ENCODE measurements around the gene ASIC1.
A peak's percentile ranks its signal among the peaks of the same experiment; 100 is the strongest.
"Not testable (repeated sequence)": the region's sequence is repeated elsewhere in the genome, so short reads cannot be mapped to it uniquely, and the experiment has no call there.

Gene ASIC1

DNA sequence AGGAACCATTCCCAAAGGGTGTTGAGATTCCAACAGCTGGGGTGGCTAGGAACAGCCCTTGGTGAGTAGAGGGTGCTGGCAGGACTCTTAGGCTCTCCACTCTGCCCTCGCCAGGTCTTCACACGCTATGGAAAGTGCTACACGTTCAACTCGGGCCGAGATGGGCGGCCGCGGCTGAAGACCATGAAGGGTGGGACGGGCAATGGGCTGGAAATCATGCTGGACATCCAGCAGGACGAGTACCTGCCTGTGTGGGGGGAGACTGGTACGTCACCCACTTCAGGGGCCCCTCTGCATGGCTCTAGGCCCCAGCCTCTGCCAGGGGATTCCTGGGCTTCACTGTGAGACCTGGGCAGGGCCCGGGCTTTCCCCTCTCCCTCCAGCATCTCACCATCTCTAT, 19.7 kb downstream of the ASIC1 start:
- H3K27ac Mint-ChIP-seq, result no peak overlapping the region
- peaks cover 8 to 49% of the 10 kb centered on the region in 2 donors for H3K27me3 Mint-ChIP-seq
- no peak for ATAC-seq (replicated peaks)
- H3K4me3 Mint-ChIP-seq, result no peak overlapping the region
- H3K4me1 Mint-ChIP-seq, result peaks cover 6 to 13% of the 10 kb centered on the region in 2 donors
- no peak for DNase-seq
- H3K36me3 Mint-ChIP-seq, result no peaks in the 10 kb centered on the region
- H3K9me3 Mint-ChIP-seq, result no peaks in the 10 kb centered on the region

DNA sequence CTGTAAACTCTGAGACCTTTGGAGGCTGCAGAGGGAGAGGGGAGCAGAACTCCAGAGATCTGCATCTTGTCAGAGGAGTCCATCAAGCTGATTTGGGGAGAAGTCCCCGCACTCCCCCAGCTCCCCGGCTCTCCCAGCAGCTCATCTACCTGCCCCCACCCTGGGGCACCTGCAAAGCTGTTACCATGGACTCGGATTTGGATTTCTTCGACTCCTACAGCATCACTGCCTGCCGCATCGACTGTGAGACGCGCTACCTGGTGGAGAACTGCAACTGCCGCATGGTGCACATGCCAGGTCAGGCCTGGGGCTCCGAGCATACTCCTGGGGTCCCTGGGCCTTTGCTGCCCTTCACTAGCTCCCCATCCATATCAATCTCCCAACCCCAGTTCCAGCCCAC, 20.9 kb downstream of the ASIC1 start:
- Mint-ChIP-seq H3K4me1 (peaks cover 6 to 14% of the 10 kb centered on the region in 2 donors), H3K4me3 (no peak overlapping the region), H3K27ac (no peak overlapping the region), H3K27me3 (peaks cover 3 to 45% of the 10 kb centered on the region in 2 donors), H3K9me3 (no peaks in the 10 kb centered on the region), H3K36me3 (no peaks in the 10 kb centered on the region)
- ATAC-seq (replicated peaks) (no peak), DNase-seq (no peak)

DNA sequence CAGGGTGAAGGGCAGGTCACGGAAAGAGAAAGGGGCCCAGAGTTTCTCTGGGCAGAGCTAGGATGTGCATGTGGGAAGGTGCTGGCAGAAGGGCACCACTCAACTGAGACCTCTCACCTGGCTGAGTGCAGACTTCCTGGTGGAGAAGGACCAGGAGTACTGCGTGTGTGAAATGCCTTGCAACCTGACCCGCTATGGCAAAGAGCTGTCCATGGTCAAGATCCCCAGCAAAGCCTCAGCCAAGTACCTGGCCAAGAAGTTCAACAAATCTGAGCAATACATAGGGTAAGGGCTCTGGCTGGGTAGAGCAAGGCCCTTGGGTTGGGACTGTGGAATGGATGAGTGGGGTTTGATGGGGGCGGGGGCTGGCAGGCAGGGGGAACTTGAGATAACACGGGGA, 22.4 kb downstream of the ASIC1 start:
- H3K36me3 Mint-ChIP-seq, result no peaks in the 10 kb centered on the region
- DNase-seq (no peak), ATAC-seq (replicated peaks) (no peak)
- no peak overlapping the region for H3K4me3 Mint-ChIP-seq
- peaks cover 9 to 20% of the 10 kb centered on the region in 2 donors for H3K4me1 Mint-ChIP-seq
- no peaks in the 10 kb centered on the region for H3K9me3 Mint-ChIP-seq
- no peak overlapping the region for H3K27ac Mint-ChIP-seq
- peaks cover 0 to 37% of the 10 kb centered on the region in 2 donors for H3K27me3 Mint-ChIP-seq

DNA sequence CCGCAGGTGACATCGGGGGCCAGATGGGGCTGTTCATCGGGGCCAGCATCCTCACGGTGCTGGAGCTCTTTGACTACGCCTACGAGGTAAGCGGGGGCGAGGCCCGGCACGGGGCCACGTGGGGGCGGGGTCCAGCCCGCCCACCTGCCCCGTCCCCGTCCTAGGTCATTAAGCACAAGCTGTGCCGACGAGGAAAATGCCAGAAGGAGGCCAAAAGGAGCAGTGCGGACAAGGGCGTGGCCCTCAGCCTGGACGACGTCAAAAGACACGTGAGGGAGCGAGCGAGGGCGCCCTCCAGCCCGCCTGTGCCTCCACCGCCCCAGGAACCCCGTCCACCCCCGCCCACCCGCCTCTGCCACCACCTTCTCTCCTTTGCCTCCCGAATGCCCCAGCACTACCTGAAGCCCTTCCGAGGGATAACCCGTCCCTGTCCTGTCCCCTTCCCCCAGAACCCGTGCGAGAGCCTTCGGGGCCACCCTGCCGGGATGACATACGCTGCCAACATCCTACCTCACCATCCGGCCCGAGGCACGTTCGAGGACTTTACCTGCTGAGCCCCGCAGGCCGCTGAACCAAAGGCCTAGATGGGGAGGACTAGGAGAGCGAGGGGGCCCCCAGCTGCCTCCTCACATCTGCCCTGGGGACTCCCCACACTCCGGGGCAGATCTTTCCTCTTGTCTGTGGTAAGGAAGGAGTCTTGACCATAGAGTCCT, 23.9 kb downstream of the ASIC1 start:
- no peaks in the 10 kb centered on the region for H3K36me3 Mint-ChIP-seq
- DNase-seq (no peak), ATAC-seq (replicated peaks) (no peak)
- peaks cover 9 to 23% of the 10 kb centered on the region in 2 donors for H3K4me1 Mint-ChIP-seq
- H3K27ac Mint-ChIP-seq, result no peak overlapping the region
- H3K4me3 Mint-ChIP-seq, result no peak overlapping the region
- H3K27me3 Mint-ChIP-seq, result peaks cover 0 to 31% of the 10 kb centered on the region in 2 donors
- no peaks in the 10 kb centered on the region for H3K9me3 Mint-ChIP-seq

DNA sequence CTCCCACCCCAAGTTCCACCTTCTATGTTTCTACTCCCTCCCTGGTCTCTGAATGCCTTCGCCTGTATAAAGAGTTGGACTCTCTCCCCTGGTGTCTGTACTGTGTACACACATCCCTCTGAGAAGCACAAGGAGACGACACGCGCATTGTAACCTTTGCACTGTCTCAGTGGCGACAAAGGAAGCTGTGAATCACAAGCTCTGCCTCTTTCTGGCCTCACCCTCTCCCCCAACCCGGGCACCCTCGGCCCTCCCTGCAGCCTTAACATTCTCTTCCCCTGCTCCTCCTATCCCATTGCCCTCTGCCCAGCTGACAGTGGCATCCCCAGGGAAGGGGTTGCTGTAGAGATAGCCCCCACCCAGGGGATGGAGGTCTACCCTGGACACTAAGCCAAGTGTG, 25.2 kb downstream of the ASIC1 start:
- Mint-ChIP-seq H3K27me3 (peaks cover 0 to 18% of the 10 kb centered on the region in 2 donors), H3K4me3 (no peak overlapping the region), H3K27ac (no peak overlapping the region), H3K9me3 (no peaks in the 10 kb centered on the region), H3K36me3 (peaks cover 0 to 7% of the 10 kb centered on the region in 2 donors), H3K4me1 (peaks cover 18 to 37% of the 10 kb centered on the region in 2 donors)
- no peak for ATAC-seq (replicated peaks)
- no peak for DNase-seq

DNA sequence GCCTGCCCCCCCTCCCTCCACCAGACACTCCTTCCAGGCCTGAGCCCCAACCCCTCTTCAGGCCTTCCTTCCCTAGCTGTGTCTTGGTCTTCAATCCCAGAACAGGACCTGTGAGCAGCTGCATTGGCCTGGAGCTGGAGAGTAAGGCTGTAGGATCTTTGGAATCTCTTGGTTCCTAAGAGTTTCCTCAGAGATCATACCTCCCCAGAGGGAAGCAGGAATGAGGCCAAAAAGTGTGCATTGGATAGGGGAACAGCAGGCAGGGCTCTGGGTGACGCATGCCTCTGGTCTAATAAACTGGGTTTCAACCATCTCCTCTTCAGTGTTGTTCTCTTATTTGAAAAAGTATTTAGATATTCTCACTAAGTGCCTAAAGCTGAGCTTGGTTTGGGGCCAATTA, 25.9 kb downstream of the ASIC1 start:
- H3K4me3 Mint-ChIP-seq, result peak overlapping the region; percentile 72 to 85
- peak overlapping the region; percentile 93 for H3K27ac Mint-ChIP-seq
- peaks cover 0 to 7% of the 10 kb centered on the region in 2 donors for H3K36me3 Mint-ChIP-seq
- H3K9me3 Mint-ChIP-seq, result no peaks in the 10 kb centered on the region
- no peak for ATAC-seq (replicated peaks)
- DNase-seq, result no peak
- peaks cover 0 to 13% of the 10 kb centered on the region in 2 donors for H3K27me3 Mint-ChIP-seq
- peaks cover 23 to 44% of the 10 kb centered on the region in 2 donors for H3K4me1 Mint-ChIP-seq

DNA sequence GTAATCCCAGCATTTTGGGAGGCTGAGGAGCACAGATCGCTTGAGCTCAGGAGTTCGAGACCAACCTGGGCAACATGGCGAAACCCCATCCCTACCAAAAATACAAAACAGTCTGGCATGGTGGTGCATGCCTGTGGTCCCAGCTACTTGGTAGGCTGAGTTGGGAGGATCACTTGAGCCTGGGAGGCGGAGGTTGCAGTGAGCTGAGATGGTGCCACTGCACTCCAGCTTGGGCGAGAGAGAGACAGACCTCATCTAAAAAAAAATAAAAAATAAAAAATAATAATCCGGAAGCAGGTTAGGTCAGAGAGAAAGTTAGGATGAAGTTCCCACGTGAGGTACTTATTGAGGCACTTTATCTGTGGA, 27.0 kb downstream of the ASIC1 start:
- peak overlapping the region; percentile 98 for H3K27ac Mint-ChIP-seq
- not testable (repeated sequence) for H3K9me3 Mint-ChIP-seq; DNase-seq; H3K36me3 Mint-ChIP-seq; H3K27me3 Mint-ChIP-seq; ATAC-seq (replicated peaks)
- H3K4me3 Mint-ChIP-seq, result peak overlapping the region; percentile 96
- peaks cover 26 to 49% of the 10 kb centered on the region in 2 donors for H3K4me1 Mint-ChIP-seq

DNA sequence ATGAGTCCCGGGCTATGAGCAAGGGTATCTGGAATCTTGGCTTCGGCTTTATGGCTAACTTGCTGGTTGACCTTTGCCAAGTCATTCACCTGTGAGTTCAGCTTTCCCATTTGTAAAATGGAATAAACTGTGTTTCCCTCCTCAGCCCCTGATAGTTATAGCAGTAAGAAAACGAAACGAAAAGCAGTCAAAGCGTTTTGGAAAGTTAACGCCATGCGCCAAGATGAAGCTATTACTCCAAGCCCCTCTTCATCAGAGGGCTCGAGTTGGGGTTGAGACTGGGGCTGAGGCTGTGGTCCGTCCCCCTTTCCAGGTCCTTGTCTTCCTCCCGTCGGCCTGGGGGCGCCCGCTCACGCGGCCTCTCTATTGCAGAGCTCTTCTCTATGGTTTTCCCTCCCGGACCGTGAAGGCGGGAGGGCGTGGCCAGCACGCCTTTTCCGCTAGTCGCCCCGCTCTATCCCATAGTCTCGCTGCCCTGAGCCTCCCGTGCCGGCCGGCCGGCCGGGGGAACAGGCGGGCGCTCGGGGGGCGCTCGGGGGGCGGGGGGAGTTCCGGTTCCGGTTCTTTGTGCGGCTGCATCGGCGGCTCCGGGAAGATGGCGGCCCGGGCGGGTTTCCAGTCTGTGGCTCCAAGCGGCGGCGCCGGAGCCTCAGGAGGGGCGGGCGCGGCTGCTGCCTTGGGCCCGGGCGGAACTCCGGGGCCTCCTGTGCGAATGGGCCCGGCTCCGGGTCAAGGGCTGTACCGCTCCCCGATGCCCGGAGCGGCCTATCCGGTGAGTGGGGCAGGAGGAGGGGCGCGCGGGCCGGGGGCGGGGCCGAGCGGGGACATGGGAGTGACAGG, 27.6 kb downstream of the ASIC1 start, which contains the start of gene SMARCD1:
TSS of gene SMARCD1 (plus strand) at position 568 of the 840 bp plus-strand sequence. CDS start at position 596, 28 bp downstream.
- DNase-seq (peak; percentile 82), ATAC-seq (replicated peaks) (peak; percentile 92 to 94)
- no peaks in the 10 kb centered on the region for H3K9me3 Mint-ChIP-seq
- H3K27ac Mint-ChIP-seq, result peak within 1 kb of the TSS; percentile 98
- peaks cover 26 to 49% of the 10 kb centered on the region in 2 donors for H3K4me1 Mint-ChIP-seq
- peak within 1 kb of the TSS; percentile 96 for H3K4me3 Mint-ChIP-seq
- H3K27me3 Mint-ChIP-seq, result peaks cover 0 to under 1% of the 10 kb centered on the region in 2 donors
- H3K36me3 Mint-ChIP-seq, result peaks cover under 1 to 13% of the 10 kb centered on the region in 2 donors

DNA sequence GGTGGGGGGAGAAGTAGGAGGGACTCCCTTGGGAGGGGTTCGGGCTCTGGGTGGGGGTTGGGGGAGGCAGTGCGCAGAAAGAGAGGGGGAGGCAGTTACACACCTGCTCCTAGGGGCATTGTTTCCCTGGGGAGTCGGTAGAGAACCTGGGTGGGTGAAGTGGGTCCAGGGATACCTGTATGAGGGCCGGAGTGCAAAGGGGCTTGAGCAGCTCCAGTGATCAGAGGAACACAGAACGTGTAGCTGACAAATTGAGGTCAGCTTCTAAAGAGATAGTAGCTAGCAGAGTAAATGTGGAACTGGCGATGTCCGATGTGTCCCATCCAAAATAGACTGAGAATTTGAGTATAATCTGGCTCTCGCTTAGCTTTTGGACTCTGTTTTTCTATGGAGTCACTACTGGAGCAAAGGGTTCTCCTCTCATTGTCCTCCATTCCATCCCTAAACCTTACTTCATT, 28.2 kb downstream of the ASIC1 start:
- ATAC-seq (replicated peaks), result peak in 1 of 2 donors; percentile 22
- no peaks in the 10 kb centered on the region for H3K27me3 Mint-ChIP-seq
- DNase-seq, result no peak
- peak overlapping the region; percentile 98 for H3K27ac Mint-ChIP-seq
- H3K4me1 Mint-ChIP-seq, result peaks cover 26 to 49% of the 10 kb centered on the region in 2 donors
- peaks cover 5 to 16% of the 10 kb centered on the region in 2 donors for H3K36me3 Mint-ChIP-seq
- H3K4me3 Mint-ChIP-seq, result peak overlapping the region; percentile 96
- no peaks in the 10 kb centered on the region for H3K9me3 Mint-ChIP-seq

DNA sequence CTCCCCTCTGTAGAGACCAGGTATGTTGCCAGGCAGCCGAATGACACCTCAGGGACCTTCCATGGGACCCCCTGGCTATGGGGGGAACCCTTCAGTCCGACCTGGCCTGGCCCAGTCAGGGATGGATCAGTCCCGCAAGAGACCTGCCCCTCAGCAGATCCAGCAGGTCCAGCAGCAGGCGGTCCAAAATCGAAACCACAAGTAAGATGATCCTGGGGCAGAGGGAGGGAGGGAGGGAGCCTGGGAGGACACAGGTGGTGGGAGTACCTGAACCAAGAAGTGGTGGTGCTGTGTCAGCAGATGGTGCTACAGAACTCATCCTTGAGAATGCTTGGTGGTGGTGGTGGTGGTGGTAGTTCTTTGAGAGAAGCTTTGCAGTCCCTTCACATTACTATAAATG, 28.8 kb downstream of the ASIC1 start:
- Mint-ChIP-seq H3K4me1 (peaks cover 26 to 49% of the 10 kb centered on the region in 2 donors), H3K27ac (peak overlapping the region; percentile 98), H3K36me3 (peaks cover 8 to 19% of the 10 kb centered on the region in 2 donors), H3K4me3 (peak overlapping the region; percentile 96), H3K9me3 (no peaks in the 10 kb centered on the region), H3K27me3 (no peaks in the 10 kb centered on the region)
- DNase-seq (no peak), ATAC-seq (replicated peaks) (no peak)

DNA sequence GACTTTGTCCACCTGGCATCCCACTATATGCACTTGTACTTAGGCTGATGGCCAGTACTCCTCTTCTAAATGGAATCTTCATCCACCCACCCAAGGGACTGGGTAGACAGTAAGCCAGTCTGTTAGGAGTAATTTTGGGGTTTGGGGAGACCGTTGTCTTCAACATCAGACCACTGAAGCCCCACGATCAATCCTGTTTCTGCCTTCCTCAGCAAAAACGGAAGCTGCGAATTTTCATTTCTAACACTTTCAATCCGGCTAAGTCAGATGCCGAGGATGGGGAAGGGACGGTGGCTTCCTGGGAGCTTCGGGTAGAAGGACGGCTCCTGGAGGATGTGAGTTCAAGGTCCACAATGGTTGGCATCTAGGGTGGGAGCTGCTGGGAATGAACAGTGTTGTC, 29.8 kb downstream of the ASIC1 start:
- no peak overlapping the region for H3K4me3 Mint-ChIP-seq

DNA sequence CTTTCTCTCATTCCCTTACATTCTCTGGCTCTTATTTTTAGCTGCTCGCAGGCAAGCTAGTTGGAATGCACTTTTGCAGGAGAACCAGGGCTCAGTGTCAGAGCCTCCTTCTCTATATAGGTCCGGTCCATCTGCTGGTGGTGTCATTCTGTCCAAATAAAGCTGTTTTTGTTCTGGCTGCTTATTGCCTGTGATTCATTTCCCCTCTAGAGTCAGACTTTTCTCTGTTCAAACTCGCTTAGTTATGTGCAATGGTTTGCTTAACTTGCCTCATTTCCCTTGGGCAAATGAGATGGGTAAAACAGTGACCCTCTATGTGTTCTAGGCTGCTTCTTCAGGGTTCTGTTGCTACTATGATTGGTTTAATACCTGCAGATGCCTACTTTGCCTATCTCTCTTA, 30.6 kb downstream of the ASIC1 start:
- H3K27ac Mint-ChIP-seq, result peak overlapping the region; percentile 57
- DNase-seq, result no peak
- H3K27me3 Mint-ChIP-seq, result no peaks in the 10 kb centered on the region
- peaks cover 17 to 23% of the 10 kb centered on the region in 2 donors for H3K36me3 Mint-ChIP-seq
- ATAC-seq (replicated peaks), result no peak
- peaks cover 26 to 41% of the 10 kb centered on the region in 2 donors for H3K4me1 Mint-ChIP-seq
- H3K4me3 Mint-ChIP-seq, result no peak overlapping the region
- H3K9me3 Mint-ChIP-seq, result no peaks in the 10 kb centered on the region

More for the DNA sequence above, 29.8 kb downstream of the ASIC1 start:
- no peaks in the 10 kb centered on the region for H3K27me3 Mint-ChIP-seq
- peaks cover 12 to 23% of the 10 kb centered on the region in 2 donors for H3K36me3 Mint-ChIP-seq
- DNase-seq, result no peak
- H3K9me3 Mint-ChIP-seq, result no peaks in the 10 kb centered on the region
- H3K4me1 Mint-ChIP-seq, result peaks cover 26 to 41% of the 10 kb centered on the region in 2 donors
- no peak overlapping the region for H3K27ac Mint-ChIP-seq
- ATAC-seq (replicated peaks), result no peak

DNA sequence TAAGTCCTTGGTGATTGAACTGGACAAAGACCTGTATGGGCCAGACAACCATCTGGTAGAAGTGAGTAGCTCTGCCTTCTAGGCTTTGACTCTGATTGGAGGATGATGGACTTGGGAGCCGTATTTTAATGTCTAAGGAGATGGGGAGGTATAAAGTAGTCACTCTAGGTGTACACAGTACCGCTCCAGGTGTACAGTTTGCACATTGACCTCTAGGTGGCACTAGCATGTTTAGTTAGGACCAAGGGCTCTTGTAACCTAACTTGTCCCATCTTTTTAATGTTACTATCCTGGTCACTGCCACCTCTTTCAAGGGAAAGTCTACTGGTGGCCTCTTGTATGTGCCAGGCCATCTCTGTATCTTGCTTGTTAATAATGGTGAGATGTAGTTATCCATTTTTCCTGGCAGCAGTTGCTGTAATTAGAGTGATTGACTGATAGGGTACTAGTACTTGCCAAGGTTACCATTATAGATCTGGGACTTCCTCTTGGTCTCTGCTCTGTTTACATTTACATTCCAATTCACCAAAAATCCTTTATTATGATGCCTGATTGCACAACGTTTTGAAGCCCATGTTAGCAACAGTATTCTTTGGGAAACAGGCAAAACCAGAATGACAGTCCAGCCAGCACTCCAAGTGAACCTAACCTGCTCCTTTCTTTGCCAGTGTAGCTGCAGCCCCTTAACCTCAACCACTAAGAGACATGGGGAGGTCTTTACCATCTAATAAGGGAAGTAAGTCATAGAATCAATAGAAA, 31.4 kb downstream of the ASIC1 start:
- Mint-ChIP-seq H3K27ac (no peak overlapping the region), H3K36me3 (peaks cover 21 to 23% of the 10 kb centered on the region in 2 donors), H3K9me3 (no peaks in the 10 kb centered on the region), H3K27me3 (no peaks in the 10 kb centered on the region), H3K4me1 (peaks cover 23 to 35% of the 10 kb centered on the region in 2 donors), H3K4me3 (no peak overlapping the region)
- DNase-seq (peak; percentile 41), ATAC-seq (replicated peaks) (peak; percentile 27 to 35)

DNA sequence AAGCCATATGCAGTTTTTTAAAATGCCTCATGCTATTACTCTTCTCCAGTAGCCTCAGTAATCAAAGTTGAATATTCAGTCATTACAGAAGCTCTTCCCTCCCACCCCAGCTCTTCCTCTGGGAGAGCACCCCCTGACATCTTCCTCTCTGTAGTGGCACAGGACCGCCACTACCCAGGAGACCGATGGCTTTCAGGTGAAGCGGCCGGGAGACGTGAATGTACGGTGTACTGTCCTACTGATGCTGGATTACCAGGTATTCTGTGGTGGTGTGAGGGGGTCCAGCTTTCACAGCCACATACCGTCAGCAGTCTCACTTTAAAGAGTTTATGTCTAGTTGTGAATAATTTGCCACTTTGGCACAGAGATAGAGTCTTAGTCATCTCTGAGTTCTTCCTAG, 32.3 kb downstream of the ASIC1 start:
- Mint-ChIP-seq H3K27ac (no peak overlapping the region), H3K9me3 (no peaks in the 10 kb centered on the region), H3K36me3 (peaks cover 22 to 26% of the 10 kb centered on the region in 2 donors), H3K4me1 (peaks cover 23 to 35% of the 10 kb centered on the region in 2 donors), H3K4me3 (no peak overlapping the region), H3K27me3 (no peaks in the 10 kb centered on the region)
- ATAC-seq (replicated peaks) (no peak), DNase-seq (no peak)
